GM15510 (cell line): ENCODE measurements around the gene ALK.

Source experiments
- POLR2A ChIP-seq: IDR thresholded peaks from 3 replicates; pipeline ENCODE4 v1.6.1; 2011; ENCODE audit warnings: borderline replicate concordance; ENCODE audit not compliant: insufficient read length; ENCODE audit errors: extremely low read depth

Gene ALK

DNA sequence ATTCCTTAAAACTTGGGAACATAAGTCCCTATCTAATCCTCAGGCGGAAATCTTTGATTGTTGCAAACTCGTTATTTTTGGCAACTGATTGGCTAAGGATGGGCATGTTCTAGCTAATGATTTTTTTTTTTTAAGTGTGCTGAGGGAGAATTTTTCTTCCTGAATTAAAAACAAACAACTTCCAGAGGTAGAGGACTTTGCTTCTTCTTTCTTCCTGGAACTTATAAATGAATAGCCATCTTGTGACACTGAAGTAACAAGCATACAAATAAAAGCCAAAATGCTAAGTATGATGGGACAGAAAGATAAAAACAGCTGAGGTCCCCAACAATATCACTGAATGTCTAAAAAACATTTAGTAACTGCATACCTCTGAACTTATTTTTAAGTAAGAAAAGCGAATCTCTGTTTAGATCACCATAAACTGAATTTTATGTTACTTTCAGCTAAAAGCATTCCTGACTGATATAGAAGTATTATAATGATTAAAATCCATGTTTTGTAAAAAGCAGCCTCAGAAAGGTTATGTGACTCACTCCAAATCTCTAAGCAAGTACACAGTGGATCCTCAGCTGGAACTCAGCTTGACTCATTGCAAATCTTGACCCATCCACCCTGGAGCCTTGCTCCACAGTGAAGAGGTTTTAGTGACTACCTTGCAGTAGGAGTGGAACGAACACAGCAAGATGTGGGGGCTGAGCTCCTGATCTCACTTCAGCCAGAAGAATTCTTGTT, 461.8 kb downstream of the ALK start:
- no peak for TF ChIP-seq POLR2A

DNA sequence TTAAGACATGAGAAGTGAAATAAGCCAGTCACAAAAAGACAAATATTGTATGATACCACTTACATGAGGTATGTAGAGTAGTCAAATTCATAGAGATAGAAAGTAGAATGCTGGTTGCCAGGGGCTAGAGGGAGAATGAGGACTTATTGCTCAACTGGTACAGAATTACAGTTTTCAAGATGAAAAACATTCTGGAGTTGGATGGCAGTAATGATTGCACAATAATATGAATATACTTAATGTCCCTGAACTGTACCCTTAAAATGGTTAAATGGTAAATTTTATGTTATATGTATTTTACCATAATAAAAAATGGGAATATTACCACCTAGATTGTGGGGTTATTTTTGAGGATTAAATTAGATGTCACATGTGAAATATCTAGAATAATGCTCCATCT, 465.0 kb downstream of the ALK start:
- TF ChIP-seq POLR2A, result no peak

DNA sequence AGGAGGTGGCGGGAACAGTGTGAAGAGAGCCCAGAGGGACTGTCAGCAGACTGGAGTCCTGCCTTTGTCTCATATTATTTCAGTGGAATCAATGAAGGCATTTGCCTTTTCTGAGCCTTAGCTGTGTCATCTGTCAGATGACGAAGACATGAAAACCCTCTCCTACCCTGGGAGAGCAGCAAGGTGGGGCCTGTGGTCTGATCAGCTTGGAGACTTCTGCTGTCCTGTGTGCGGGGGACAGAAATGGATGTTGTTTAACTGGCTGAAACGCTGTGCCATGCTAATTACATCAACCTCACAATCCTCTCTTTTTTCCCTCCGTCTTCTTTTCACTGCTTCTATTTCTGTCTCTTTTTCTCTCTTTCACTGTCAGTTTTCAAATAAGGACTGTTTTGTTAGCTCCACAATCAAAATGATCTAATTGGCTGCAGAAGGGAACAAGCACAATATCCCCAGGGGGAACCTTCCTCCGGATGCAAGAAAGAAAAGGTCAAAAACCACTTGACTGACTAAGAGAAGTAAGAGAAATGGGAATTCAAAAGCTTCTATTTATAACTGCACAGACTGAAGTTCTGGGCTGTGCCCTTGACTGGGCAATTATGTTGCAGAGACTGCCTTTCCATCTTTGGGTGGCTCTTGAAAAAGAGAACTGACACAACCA, 466.1 kb downstream of the ALK start:
- no peak for TF ChIP-seq POLR2A

DNA sequence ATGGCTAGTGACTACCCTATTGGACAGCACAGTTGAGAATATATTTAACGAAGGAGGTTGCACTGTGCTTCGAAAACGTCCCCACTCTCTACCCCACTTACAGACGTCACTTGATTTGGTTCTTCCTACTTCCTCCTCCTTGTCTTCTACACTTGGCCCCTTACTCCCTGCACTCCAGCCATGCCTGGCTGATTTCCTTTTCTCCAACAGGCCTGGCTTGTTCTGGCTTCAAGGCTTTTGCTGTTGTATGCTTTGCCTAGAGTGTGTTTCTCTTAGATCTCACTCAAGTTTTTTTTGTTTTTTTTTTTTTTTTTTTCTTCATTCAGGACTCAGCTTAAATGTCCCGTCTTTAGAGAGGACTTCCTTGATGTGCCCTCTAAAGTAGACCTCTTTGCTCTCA, 469.4 kb downstream of the ALK start:
- TF ChIP-seq POLR2A, result no peak

DNA sequence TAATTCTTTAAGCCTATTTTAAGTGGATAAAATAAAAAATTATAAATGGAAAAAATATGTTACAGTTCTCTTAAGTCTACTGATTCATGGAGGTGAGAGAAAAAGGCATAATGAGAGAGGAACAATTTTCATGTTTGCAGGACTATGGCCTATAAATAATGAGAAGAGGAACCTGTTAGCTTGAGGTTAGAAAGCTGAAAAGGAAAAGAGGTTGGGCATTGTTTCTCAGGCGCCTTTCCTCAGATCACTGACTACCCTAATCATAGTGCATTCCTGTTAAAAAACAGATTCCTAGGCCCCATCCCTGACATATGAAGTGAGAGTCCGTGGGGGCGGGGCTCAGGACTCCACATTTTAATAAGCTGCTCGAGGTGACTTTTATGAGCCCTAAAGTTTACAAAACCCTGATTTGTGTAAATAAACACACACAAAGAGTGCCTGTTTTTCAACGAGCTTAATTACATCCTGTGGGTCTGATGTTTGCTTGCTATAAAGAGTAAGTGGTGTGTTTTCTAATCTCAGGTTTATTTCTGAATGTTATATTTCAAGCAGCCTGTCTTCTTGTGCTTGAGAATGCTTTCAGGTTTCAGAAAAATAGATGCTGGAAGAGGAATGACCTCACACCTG, 470.7 kb downstream of the ALK start:
- no peak for TF ChIP-seq POLR2A

DNA sequence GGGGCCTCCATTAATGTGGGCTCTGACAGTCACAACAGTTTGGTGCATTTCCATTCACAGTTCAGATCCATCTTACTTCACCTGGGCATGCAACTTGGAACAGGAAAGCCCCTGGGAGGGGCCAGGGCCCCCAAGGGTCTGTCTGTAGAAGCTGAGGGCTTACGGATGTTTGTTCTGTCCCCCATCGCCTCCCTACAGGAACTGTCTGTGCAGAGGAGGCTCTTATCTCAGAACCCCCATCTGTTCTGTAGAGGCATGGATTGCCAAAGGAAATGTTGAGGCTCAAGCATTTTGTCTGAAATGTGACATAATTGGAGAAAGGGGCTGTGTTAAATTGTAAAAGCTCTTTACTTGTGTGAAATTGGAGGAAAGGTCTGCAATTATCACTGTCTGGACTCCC, 471.9 kb downstream of the ALK start:
- no peak for TF ChIP-seq POLR2A

DNA sequence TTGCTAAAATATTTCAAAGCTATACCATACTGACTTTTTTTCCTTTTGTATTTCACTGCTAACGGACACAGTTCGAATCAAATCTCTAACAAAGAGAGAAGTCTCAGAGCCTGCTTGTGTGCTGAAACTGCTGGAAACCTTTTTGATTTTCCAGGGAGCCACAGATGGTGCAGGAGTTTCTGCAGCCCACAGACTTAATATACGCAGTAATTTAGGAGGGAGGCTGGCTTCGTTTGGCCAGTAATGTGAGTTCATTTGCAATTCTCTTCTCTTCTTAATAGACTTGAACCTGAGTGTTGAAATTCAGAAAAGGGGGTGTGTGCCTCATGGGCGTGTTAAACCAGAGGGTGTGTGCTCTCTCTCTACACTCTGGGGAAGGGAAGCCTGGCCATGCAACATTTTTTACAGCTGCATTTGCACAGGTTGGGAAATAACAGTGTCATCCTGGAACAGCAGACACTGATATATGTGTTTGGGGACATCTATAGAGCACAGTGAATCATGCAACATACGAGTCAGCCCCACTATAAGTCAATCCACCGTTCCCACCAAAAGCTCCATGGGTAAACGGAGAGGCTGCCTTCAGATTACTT, 473.2 kb downstream of the ALK start:
- no peak for TF ChIP-seq POLR2A

DNA sequence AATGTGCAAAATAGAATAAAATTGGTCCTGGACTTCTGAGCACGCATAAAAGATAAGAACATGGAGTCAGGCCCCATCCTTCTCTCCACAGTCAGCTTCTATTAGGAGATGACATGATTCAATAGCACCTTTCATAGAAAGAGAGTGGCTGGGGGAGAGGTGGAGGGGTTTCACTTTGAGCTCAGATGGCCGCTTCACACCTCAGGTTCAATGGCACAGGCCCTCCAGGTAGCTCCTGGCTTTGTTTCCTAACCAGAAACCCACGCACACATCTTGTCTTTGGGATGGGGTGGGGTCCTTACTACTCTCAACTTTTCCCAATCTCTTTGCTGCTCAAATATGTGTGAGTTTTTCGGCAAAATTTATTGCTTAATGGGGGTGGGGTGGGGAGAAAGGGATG, 473.9 kb downstream of the ALK start:
- no peak for TF ChIP-seq POLR2A

DNA sequence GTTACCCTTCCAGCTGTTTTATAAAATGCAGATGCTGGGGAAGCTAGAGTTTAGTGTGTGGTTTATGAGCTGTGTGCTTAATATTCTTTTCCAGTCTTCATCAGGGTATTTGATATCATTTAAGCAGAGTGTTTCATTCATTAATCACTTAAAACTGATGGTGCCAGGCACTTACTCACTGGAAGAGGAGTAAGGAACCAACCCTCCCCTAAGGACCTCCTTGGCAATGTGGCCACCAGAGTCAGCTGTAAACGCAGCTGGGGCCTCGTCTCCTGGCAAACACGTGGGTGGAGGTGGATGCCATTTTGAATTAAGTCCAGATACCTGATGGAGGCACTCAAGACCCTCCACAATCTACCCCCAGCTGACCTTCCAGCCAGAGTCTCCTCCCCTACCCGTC, 474.5 kb downstream of the ALK start:
- no peak for TF ChIP-seq POLR2A

DNA sequence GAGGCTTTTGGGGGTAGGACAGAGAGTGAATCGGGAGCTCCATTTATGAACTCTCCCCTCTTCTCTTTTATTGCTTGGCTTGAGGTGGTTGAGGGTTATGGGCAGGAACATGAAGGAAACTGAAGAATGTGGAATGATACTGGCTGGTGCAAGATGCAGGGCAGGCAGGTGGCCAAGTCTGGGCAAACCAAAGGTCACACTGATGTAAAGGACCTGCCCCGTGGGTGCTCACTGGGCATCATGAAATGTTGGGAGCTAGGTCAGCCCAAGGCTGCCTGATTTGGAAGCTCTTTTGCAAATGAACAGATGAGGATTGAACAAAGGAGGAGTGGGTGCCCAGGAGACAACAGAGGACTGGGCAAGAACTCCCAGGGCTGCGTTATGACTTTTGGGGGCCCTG, 477.2 kb downstream of the ALK start:
- no peak for TF ChIP-seq POLR2A

DNA sequence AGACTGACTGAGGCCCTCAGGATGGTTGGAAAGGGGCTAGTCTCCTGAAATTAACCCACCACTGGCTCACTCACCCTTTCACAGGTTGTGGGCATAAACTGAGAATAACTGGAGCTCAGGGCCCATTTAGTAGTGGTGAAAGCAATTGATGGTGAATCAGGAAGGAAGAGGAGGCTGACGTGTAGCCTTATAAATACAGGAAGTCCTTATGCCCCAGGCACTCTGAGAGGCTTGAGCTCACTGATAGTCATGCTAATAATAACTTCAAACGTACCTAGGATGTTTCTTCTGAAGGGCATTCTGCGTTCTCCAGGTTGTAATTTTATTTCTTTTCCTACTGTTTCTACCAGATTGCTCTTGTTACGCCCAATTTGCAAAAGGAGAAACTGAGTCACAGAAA, 477.8 kb downstream of the ALK start:
- no peak for TF ChIP-seq POLR2A

DNA sequence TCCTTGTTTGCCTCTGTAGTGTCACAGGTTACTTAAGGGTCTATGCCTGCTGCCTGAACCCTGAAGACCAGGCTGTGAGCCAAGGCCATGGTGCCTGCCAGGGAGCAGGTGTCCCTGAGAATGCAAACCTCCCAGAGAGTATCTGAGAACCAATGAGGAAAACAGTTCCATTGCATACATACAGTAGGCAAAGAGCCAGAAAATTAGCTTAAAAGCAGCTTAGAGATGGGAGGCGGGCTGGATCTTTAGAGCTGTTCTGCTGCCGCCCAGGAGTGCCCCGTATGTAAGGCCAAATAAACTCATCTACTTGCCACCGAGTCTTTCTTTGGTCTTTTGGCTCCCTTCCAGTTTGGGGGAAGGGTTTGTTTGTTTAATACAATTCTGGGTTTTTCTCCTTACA, 478.2 kb downstream of the ALK start:
- TF ChIP-seq POLR2A, result no peak

DNA sequence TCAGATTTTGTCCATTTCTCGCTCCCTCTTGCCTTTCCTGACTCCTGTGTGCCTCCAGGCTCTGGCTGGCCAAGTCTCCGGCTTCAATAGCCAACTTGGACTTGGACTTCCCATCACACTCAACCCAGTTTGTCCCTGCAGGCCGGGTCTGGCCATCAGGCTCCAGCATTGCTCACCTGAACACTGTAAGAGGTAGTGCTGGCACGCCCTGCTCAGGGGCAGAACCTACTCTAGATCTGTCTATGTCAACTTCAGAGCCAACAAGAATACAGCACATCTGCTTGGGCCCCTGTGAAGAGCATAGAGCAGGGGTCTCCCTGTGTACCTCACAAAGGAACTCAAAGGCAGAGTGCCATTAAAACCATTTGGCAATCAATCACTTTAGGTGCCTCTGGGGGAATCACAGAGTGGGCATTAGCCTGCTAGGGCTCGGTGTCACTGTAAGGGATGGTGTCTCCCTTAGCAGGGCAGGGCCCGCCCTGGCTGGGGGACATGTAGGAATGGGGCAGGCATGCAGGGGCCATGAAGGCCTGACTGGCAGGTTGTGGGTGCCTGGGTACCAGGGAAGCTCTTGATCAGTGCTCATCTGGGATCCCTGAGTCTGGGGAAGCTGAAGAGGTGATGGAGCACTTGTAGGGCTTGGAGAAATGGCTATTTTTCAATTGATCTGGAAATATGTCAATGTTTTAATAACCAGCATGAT, 480.3 kb downstream of the ALK start:
- TF ChIP-seq POLR2A, result no peak

DNA sequence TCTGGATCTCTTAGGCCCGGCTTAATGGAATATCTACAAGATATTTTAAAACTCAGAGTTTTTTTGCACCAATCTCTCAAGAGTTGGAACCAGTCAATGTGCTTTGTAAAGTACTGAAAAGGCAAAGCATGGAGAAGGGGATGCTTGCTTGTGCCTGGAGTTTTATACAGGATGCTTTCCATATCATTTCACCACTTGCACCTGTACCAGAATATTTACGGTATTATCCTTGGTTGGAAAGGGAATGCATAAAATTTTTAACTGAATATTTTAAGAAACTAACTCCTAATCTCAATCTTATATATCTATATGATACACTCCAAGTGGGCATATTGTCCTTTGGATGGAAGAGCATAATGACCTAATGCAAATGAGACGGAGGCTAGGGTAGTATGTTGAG, 487.5 kb downstream of the ALK start:
- no peak for TF ChIP-seq POLR2A

DNA sequence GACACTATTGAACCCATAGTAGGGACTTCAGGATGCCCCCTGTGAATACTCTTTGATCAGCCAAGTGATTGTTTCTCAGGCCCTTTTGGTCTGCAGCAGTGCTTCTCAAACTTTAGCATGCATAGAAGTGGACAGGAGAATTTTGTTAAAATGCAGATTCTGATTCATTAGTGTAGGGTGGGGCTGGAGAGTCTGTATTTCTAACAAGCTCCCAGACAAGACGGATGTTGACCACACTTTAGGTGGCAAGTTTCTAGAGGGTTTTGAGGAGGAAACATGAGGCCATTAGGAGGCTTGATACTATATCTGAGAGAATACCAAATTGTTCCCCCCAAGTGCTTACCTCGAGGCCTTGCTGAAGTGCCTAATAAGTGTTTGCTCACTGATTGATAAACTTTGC, 488.3 kb downstream of the ALK start:
- TF ChIP-seq POLR2A, result no peak
